Stimulated activated CD4-positive, alpha-beta T cell treated with anti-CD3 and anti-CD28 coated beads, Interleukin-12 subunit alpha, Interleukin-12 subunit beta, amount 100 ng/mL, for 48 hours (primary cell): ENCODE data around the gene TCIRG1.
A peak's percentile ranks its signal among the peaks of the same experiment; 100 is the strongest.
"Not testable (repeated sequence)": the region's sequence is repeated elsewhere in the genome, so short reads cannot be mapped to it uniquely, and the experiment has no call there.

Experiments used
- DNase-seq, 3 donors: peaks; one replicate each; pipeline ENCODE4 v3.0.0-alpha.2; 2020; ENCODE audit warnings: low read depth in 2 of 3, low spot score in 1 of 3

The TCIRG1 gene, protein sequence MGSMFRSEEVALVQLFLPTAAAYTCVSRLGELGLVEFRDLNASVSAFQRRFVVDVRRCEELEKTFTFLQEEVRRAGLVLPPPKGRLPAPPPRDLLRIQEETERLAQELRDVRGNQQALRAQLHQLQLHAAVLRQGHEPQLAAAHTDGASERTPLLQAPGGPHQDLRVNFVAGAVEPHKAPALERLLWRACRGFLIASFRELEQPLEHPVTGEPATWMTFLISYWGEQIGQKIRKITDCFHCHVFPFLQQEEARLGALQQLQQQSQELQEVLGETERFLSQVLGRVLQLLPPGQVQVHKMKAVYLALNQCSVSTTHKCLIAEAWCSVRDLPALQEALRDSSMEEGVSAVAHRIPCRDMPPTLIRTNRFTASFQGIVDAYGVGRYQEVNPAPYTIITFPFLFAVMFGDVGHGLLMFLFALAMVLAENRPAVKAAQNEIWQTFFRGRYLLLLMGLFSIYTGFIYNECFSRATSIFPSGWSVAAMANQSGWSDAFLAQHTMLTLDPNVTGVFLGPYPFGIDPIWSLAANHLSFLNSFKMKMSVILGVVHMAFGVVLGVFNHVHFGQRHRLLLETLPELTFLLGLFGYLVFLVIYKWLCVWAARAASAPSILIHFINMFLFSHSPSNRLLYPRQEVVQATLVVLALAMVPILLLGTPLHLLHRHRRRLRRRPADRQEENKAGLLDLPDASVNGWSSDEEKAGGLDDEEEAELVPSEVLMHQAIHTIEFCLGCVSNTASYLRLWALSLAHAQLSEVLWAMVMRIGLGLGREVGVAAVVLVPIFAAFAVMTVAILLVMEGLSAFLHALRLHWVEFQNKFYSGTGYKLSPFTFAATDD

DNA sequence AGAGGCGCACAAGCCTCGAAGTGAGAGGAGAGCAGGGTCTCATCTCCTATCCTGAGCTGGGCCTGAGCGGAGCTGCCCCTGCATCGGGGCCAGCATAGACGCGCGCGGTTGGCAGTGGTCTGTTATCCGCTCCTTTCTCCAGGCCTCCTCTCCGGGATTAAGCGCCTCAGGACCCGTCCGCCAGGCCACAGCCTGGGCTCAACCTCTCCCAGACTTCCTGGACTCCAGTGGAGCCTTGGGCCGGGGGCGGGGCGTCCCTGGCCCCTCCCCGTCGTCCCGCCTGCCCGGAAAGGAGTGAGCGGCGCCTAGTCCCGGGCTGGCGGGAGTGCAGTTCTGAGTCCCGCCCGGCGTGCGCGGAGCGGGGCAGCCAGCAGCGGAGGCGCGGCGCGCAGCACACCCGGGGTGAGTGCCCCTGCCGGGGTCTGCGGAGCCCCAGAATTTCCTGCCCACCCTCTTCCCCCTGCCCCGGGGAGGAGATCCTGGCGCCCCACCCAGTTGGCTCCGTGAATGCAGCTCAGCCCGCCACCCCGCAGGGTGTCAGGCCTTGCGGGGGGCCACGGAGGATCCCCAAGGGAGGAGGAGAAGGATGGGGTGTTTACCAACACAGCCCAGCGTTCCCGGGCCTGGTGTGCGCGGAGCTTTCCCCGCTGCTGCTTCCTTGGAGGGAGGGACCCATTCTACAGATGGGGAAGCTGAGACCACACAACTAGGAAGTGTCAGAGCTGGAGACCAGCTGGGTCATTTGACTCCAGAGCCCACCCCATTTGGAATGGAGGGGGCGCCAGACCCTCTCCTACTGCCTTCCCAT, at the start of gene TCIRG1:
Gene TCIRG1 (plus strand): TSS at position 308 of the 808 bp plus-strand sequence. CDS start 2,247 bp downstream, outside the sequence.
- peak; percentile 46 to 73 (median 53) for DNase-seq

DNA sequence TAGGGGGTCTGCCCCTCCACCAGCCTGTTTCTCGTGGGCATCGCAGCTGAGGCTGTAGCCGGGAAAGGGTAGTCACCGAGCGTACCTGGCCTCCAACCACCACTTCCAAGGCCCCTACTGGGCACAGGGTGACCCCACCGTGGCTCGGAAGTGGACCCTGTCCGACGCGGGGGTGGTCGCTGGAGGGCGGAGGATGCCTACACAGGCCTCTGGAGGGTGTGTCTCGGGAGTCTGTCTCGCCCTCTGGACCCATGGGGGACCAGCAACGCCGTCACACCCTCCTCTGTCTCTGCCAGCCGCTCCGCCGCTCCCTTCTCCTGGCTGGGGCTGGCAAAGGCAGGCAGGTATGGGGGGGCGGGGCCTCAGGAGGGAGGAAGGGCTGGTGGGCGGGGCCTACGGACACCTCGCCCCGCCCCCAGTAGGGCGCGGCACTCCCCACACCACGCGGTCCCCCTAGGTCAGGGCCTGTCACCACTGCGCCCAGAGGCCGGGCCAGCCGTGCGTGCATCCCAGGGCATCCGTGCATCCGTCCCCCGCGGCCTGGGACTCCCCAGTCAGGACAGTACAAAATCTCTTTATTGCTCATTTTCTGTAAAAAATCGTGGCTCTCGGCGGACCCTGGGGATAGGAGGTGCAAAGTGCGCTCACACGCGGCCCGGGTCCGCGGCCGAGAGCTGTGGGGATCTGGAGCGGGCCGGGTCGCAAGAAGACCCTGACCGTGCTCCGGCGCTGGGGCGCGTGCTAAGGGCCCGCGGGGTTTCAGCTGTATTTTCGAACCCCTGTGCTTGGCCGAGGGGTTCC, 48.1 kb upstream of the TCIRG1 start:
- DNase-seq = not testable (repeated sequence)

DNA sequence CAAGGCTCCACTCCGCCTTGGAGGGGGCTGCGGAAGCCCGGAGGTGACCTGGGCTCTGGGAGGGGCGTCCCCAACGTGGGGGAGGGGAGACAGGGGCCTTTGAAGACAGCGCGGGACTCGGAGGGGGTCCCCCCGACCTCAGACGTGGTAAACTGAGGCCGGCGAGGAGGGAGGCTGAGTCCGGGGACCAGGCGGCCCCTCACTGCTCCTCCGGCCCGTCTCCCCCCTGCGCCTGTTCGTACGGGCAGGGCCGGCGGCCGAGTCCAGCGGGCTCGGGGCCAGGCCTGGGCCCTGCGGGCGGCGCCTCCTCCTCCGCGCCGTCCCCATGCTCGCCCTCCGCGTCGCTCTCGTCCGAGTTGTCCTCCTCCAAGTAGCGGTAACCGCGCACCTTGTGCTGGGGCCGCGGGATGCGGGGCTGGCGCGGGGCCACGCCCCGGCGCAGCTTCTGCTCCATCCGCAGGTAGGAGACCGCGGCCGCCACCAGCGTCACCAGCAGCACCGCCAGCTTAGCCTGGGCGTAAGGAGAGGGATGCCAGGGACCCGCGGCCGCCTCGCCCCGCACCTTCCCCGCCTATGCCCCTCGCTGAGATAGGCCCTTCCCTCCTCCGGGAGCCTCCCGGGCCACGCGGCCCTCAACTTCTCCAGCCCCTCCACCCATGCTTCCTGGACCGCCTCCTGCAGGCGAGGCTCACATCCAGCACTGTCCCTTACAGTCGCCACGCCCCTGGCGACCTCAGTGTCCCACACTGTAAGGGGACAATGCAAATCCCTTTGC, 47.3 kb upstream of the TCIRG1 start:
- not testable (repeated sequence) for DNase-seq

DNA sequence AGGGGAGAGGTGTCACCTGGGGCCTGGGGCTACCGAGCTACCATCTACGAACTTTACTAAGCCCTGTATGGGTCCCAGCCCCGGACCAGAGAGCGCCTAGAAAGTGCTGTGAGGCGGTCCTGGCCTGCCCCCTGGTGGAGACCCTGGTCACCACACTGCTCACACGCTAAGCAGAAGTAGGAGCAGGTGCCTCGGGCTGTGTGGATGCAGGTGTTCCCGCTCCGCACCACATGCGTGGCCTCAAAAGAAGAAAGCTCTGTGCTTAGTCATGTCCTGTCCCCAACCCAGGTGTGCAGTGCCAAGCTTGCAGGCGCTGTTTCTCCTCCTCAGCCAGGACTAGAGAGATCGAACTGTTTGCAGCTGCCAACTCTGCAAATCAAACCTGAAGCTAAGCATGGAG, 45.0 kb upstream of the TCIRG1 start:
- DNase-seq = peak; percentile 20 to 44 (median 21)

DNA sequence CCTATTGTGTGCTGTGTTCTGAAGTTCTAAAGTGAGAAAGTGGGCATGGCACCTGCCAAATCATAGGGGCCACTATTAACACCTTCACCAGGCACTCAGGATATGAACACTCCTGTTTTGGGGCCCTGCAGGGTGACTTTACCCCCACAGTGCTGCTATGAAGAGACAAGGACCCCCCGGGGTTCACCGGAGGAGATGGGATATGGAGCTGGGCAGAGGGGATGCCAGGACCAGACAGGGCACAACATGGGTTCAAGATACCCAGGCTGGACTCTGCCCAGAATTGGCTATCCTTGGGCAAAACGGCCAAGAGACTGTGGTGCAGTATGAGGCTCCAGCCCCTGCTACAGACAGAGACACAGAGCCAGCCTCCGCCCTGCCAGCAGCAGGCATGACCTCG, 44.4 kb upstream of the TCIRG1 start:
- DNase-seq = not testable (repeated sequence)

DNA sequence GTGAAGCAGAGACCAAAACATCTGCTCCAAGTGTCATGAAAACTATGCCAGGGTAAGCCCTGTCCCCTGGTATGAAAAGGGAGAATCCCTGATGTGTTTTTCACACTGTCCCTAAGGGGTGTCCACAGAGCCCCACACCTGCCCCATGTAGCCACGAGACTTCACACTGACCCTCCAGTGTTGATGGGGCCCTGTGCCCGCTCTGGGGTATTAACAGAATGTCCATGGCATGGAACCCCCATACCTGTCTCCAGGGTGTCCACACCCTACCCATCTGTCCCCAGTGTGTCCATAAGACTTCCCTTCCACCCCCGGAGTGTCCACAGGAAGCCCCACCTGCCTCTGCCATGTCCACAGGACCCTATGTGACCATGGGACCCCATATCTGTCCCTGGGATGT, 43.7 kb upstream of the TCIRG1 start:
- not testable (repeated sequence) for DNase-seq

DNA sequence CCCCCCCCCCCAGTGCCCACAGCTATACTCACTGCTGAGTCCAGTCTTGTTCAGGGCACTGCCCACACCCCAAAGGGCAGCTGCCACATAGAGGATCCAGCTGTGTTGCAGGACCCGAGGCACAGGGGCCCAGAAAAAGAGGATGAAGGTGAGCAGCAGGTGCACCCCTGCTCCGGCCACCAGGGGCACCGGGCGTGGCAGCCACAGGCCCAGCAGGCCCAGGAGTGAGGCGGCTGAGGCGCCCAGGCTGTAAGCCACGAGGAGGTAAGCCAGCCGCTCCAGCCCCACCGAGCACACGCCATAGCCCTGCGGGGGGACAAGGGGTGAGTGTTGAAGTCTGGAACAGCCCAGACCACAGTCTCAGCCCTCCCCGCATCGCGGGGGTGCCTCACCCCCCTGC, 43.2 kb upstream of the TCIRG1 start:
- DNase-seq = not testable (repeated sequence)

DNA sequence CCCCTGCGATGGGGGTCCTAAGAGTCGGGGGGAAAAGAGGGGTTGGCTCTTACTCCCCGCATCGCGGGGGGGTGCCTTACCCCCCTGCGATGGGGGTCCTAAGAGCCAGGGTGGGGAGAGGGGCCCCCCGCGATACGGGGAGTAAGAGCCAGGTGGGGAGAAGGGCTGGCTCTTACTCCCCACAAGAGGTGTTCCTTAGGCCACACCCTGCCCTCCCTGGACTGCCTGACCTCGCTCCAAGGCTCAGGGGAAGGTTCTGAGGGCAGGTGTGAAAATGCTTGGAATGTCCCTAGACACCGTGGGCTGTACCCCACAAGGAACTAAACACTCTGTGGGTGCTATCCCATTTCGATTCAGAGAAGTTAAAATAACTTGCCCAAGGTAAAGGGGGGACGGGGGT, 42.8 kb upstream of the TCIRG1 start:
- no peak for DNase-seq

DNA sequence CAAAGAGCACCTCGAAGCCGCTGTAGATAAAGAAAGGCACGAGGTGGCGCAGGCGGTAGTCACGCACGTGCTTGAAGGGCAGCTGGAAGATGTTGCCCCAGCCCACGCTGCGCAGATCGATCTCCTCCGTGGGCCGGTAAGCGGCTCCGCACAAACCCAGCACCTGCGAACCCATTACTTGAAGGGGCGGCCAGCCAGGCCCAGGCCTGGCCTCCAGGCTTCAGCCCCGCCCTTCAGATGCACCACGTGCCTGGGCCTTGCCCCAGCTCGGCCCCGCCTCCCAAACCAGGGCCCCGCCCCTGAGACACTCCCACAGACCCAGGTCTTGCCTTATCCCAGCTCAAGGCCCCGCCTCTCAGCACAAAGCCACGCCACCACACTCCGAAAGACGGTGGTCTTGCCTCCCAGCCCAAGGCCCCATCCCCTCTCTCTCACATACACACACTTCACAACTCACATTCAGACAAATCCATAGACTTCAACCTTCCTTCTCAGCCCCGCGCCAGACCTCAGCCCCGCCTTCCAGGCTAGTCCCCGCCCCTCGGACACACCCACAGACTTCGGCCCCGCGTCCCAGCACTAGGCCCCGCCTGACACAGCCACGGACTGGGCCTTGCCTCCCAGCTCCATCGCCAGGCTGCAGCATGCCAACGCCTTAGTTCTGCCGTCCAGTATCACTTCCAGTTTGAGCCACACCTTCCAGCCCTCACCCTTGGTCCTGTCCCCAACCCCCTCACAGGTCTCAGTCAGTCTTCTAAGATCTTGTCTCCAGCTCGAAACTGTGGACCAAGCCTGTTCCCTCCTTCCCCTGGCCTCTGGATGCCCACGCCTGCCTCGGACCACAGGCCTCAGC, 42.0 kb upstream of the TCIRG1 start:
- peak; percentile 24 to 50 (median 29) for DNase-seq

DNA sequence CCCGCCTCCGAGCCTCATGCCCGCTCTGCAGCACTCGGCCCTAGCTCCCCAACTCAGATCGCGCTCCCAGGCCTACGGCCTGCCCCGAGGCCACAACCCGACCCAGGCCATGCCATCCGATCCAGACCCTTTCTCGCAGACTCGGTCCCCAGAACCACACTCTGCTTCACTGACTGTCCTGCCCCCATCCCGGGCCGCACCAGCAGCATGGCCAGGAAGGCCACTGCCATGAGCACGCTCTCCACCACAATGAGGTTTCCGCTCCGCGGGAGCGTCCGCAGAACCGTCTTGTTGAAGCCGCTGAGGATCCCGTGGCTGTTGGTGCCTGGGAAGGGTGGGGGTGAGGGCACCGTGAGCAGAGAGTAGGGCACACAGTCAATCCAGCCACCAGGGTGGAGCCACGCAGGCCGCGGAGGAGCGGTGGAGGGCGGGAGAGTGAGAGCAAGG, 41.3 kb upstream of the TCIRG1 start:
- no peak for DNase-seq

DNA sequence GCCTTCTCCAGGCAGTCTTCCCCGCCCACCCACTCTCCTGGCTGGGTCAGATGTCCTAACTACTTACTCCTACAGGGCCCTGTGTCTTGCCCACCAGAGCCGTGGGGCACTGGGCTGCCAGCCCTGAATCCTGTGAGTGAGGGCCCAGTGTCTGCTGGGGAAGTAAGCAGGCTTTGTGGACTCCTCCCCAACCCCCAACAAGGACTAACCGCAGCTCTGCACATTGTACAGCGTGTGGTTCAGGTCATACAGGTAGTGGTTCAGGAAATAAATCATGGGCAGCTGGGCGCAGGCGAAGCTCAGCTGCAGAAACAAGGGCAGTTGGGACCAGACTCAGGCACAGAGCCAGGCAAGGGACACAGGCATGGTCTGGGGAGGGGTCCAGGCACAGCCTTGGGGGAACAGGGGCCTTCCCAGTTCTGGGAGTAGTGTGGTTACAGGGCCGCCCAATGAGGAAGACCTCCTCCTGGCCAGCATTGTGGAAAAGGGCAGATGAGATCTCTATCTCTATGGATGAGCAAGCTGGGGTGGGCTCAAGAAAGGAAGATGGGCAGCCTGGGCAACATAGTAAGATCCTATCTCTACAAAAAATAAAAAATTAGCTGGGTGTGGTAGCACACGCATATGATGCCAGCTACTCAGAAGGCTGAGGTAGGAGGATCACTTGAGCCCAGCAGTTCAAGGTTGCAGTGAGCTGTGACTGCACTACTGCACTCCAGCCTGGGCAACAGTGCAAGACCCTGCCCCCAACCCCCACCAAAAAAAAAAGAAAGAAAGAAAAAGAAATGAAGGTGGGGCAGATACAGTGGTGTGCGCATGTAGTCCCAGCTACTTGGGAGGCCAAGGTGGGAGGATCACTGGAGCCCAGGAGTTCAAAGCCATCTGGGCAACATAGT, 40.4 kb upstream of the TCIRG1 start:
- DNase-seq = no peak

DNA sequence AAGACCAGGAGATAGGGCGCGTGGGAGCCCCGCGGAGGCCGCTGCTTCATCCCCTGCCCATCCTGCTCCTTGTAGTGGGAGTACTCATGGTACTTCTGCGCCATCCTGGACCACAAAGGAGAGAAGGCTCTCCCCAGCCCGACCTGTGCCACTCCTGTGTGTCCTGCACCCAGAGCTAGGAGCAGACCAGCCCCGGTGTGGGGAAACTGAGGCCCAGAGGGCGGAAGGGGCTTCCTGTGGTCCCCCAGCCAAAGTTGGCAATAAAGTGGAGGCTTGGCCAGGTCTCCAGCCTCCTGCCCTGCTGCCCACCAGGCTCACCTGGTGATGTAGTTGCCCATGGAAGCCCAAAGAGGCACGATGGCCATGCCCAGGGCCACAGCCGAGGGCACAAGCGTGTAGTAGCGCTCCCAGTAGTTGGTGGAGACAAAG, 39.6 kb upstream of the TCIRG1 start:
- no peak for DNase-seq

DNA sequence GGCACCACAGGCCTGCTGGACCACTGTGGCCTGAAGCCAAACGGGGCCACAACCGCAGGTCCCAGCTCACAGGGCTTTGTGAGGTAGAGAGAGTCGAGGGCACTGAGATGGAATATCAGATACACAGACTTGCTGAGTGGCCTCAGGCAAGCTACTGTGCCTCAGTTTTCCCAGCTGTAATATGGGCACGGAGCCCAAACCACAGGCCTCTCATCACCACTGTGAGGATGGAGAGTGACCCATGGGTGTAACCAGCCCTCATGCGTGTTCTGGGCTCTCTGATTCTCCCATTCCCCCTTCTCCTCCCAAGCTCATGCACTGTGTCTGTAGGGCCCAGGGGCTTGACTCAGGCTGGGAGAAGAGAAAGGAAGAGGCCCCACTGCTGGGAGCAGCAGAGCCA, 39.1 kb upstream of the TCIRG1 start:
- DNase-seq = no peak

DNA sequence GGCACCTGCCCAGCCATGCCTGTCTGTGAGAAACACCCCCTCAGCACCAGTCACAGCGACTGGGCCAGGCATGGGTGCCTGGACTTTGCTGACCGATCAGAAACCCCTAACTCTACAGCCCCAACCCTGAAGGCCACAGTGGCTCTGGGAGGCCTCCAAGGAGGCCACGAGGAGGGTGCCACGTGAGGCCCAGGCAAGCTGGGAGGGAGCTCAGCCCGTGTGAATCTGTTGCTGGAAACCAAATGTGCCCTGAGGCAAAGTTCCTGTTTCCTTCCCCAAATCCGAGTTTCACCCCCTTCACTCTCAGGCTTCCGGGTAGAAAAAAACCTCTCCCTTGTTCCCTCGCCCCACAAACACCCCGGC, 36.3 kb upstream of the TCIRG1 start:
- DNase-seq = no peak

DNA sequence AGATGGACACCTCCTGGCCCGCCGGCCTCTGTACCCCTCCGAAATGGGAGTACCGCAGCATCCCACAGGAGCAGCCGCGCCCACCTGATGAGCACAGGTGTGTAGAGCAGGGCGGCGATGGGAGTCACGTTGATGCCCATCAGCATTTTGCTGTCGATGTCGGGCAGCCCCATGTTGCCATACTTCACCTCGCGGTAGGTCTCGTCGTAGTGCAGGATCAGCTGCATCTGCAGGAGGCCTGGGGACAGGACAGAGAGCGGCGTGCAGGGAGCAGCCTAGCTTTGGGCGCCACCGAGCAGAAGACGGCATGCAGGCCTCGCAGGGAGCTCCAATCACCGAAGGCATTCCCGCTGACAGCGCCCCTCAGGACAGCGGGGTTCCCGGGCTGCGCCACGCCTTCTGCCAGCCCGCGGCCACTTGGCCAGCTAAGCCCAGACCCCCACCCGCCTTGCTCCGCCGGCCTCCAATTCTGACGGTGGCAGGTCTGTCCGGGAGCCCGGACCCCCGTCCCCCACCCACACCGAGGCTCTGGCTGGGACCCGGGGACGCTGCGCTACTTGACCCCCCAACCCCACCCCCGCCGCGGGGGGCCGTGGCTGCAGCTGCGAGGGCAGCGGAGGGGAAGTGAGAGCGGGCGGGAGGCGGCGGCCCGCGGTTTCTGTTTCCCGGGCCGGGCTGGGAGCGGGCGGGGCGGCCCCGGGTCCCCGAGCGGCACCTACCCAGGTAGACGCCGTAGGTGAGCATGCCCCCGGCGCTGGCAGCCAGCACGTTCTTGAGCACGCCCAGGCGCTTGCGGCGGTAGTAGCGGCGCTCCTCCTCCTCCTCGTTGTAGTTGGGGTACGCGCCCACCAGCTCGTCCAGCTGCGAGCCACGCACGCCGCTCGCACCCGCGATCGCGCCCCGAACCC, 35.6 kb upstream of the TCIRG1 start:
- DNase-seq = peak in 2 of 3 donors; percentile 22 to 32

DNA sequence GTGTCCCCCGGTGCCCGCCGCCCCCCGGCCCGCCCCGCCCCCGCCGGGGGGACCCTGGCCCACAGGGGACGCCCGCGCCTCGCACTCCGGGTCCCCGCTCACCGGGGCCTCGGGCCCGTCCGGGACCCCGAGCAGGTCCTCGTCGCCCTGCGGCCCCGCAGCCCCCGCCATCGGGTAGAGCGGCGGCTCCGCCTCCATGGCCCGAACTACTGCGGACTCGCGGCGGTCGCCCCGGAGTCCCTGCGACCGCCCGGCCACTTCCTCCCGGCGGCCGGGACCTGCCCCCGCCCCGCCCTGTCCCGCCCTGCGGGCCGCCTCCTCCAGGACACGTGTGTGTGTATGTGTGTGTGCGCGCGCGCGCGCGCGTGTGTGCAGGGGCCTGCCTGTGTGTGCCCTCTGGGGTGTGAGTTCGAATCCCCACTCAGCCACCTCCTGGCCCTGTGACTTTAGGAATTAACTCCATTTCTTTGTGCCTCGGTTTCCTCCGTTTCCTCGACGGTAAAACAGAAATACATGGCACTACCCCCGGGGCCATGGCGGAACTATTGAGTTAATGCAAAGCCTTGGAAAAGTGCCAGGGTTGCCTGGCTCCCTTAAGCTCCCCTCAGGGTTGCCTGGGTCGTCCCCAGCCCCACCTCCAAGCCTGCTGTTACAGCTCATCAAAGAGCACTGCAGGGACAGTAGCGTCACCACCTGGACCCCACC, 34.8 kb upstream of the TCIRG1 start, which contains the start of gene UNC93B1:
Gene UNC93B1 (minus strand): TSS at position 252 of the 705 bp plus-strand sequence. CDS start 54 bp downstream, at position 198.
- DNase-seq = peak; percentile 61 to 83 (median 71)
